Activated CD4-positive, alpha-beta memory T cell treated with anti-CD3 and anti-CD28 coated beads, Interleukin-2, amount 10 ng/mL, durations not matched to agents 7 days and 5 days (primary cell): Measurements from ENCODE around the gene PRM3. TPM values are rescaled to one million over a fixed set of nuclear protein-coding genes. Genes with fewer than 3 reads are reported as not detected.
"Not testable (repeated sequence)": the region's sequence is repeated elsewhere in the genome, so short reads cannot be mapped to it uniquely, and the experiment has no call there.

Experiments
- CTCF ChIA-PET: fragments of 350-600 bp; sonication (Branson Sonifier 250); formaldehyde crosslinking; loops from one replicate; lab custom pipeline; 2021; ENCODE audit warnings: antibody characterized with exemption, inconsistent platforms; lab: Charles Lee
- POLR2A ChIA-PET: fragments of 350-600 bp; sonication (Branson Sonifier 250); formaldehyde crosslinking; loops from one replicate; lab custom pipeline; 2021; ENCODE audit warnings: antibody characterized with exemption; lab: Charles Lee
- DNase-seq: peaks from one replicate; pipeline ENCODE4 v3.0.0-alpha.2; 2020
- H3K27ac Mint-ChIP-seq: one replicate; pipeline ENCODE4 v1.8.0; 2021; ENCODE audit warnings: mild to moderate bottlenecking, mixed read lengths
- H3K27me3 Mint-ChIP-seq: one replicate; pipeline ENCODE4 v1.8.0; 2021; ENCODE audit warnings: mixed read lengths
- H3K36me3 Mint-ChIP-seq: one replicate; pipeline ENCODE4 v1.8.0; 2021; ENCODE audit warnings: low read depth, mixed read lengths
- H3K4me1 Mint-ChIP-seq: one replicate; pipeline ENCODE4 v1.8.0; 2021; ENCODE audit warnings: mixed read lengths
- H3K4me3 Mint-ChIP-seq: one replicate; pipeline ENCODE4 v1.8.0; 2021; ENCODE audit warnings: mild to moderate bottlenecking, mixed read lengths
- H3K9me3 Mint-ChIP-seq: one replicate; pipeline ENCODE4 v1.8.0; 2021; ENCODE audit warnings: mixed read lengths
- total RNA-seq, 2 experiments: library from RNA; stranded (reverse); gene quantifications; one replicate each; pipeline ENCODE4 v1.2.3, GENCODE V29; 2021

PRM3 gene
- total RNA-seq, 2 experiments from 2014 or later, result not detected

DNA sequence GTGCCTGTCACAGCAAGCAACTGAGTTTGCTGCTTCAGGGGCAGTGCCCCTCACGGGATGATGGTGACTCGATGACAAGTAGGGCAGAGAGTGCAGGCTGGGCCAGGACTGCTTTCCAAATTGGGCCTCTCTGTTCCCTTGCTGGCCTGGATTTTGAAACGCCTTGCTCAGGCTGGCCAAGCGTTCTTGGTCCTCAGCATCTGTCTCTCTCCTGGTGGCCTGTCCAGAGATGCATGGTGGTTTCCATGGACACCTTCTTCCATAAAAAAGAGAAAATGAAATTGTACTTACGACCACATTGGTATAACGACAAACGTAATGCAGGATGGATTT lies 27.1 kb upstream of the PRM3 start:
- no peaks in the 10 kb centered on the region for H3K36me3 Mint-ChIP-seq
- ChIA-PET POLR2A (interaction anchor here (1.0 kb wide), 1 partner anchor 12 kb away, joined by 3 read pairs; no protein-coding TSS in a partner anchor), CTCF (no interaction called here)
- peaks cover 18% of the 10 kb centered on the region for H3K4me1 Mint-ChIP-seq
- no peaks in the 10 kb centered on the region for H3K9me3 Mint-ChIP-seq
- no peak overlapping the region for H3K4me3 Mint-ChIP-seq
- no peak for DNase-seq
- H3K27me3 Mint-ChIP-seq, result peaks cover 18% of the 10 kb centered on the region
- H3K27ac Mint-ChIP-seq, result no peak overlapping the region

DNA sequence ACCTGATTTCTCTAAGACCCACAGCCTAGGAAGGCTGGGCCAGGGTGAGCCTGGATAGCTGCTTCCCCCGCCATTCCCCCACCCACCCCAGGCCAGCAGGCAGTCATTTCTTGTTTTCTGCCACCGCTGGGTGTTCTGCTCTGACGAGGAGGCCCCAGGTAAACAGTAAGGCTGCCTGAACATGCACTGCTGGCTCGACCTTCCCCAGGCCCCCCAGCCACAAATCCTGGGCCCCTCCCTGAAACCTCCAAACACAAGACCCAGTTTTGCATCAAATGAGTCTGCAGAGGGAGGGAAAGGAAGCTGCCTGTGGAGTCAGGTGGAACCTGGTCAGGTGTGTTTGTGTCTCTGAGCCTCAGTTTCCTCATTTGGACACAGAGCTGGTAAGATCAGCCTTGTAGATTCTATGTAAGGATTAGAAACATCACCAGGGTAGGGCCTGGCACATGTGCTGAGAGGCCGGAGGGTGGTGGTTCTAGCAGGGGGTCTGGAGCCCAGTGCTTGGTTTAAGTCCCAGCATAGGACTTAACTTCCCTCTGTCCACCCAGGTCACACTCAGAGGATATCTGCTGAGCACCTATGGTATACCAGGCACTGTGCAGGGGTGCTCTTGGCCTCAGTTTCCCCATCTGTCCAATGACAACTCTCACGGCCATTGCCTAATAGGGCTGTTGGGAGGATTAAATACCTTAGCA lies 26.6 kb upstream of the PRM3 start:
- H3K4me1 Mint-ChIP-seq, result peaks cover 18% of the 10 kb centered on the region
- POLR2A ChIA-PET, result interaction anchor here (0.8 to 1.0 kb wide), 2 partner anchors 9 to 12 kb away, joined by 3 read pairs; no protein-coding TSS in a partner anchor

DNA sequence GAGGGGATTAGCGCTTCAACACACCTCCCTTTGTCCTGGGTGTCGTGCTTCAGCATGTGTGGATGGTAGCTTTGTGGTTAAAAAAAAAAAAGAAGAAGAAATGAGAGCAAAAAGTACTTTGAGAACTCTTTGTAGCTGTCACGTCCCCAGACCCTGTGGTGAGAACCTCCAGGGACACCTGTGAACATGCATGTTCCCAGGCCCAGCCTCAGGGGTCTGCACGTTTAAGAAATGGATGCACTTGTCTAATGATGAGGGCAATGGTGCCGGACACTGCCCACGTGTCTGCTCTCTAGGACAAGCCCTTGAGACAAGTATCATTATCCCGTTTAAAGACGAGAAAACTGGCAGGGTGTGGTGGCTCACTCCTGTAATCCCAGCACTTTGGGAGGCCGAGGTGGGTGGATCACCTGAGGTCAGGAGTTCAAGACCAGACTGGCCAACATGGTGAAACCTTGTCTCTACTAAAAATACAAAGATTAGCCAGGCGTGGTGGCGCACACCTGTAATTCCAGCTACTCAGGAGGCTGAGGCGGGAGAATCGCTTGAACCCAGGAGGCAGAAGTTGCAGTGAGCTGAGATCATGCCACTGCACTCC lies 25.6 kb upstream of the PRM3 start:
- not testable (repeated sequence) for H3K27ac Mint-ChIP-seq, DNase-seq, H3K9me3 Mint-ChIP-seq, H3K4me3 Mint-ChIP-seq, H3K36me3 Mint-ChIP-seq
- H3K27me3 Mint-ChIP-seq, result peaks cover 26% of the 10 kb centered on the region
- H3K4me1 Mint-ChIP-seq, result peaks cover 18% of the 10 kb centered on the region
- CTCF ChIA-PET, result interaction anchor here (1.1 to 2.6 kb wide), 7 partner anchors 9 to 328 kb away, joined by 3 to 13 read pairs (median 4); no protein-coding TSS in a partner anchor
- POLR2A ChIA-PET, result interaction anchor here (0.9 to 2.9 kb wide), 2 partner anchors 35 to 55 kb away, joined by 3 to 18 read pairs; no protein-coding TSS in a partner anchor

More for the DNA sequence above, 26.6 kb upstream of the PRM3 start:
- peaks cover 23% of the 10 kb centered on the region for H3K27me3 Mint-ChIP-seq
- CTCF ChIA-PET, result no interaction called here
- no peaks in the 10 kb centered on the region for H3K36me3 Mint-ChIP-seq
- H3K4me3 Mint-ChIP-seq, result no peak overlapping the region
- no peak overlapping the region for H3K27ac Mint-ChIP-seq
- no peaks in the 10 kb centered on the region for H3K9me3 Mint-ChIP-seq
- DNase-seq, result no peak

DNA sequence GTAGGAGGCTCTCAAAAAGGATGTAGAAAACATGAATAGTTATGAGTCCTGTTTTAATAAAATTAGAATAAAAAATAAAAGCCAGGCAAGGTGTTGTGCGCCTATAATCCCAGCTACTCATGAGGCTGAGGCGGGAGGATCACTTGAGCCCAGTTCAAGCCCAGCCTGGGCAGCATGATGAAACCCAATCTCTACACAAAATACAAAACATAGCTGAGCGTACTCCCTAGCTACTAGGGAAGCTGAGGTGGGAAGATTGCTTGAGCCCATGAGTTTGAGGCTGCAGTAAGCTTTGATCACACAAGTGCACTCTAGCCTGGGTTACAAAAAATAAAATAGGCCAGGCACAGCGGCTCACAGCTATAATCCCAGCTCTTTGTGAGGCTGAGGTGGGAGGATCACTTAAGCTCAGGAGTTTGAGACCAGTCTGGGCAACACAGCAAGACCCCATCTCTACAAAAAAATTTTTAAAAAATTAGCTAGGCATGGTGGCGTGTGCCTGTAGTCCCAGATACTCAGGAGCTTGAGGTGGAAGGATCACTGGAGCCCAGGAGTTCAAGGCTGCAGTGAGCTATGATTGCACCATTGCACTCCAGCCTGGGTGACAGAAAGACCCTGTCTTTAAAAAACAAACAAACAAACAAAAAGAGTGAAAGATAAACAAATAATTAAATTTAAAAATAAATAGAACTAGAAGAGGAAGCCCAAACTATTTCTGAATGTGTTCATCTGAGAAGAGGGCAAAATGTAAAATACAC lies 24.9 kb upstream of the PRM3 start:
- ChIA-PET POLR2A (interaction anchor here (0.9 to 2.9 kb wide), 12 partner anchors 10 to 333 kb away, joined by 3 to 18 read pairs (median 4); partner anchors contain the start of gene SOCS1), CTCF (interaction anchor here (0.6 to 2.6 kb wide), 16 partner anchors 9 to 788 kb away, joined by 3 to 13 read pairs (median 4); partner anchors contain the start of gene SOCS1)
- Mint-ChIP-seq H3K4me3 (no peak overlapping the region), H3K27me3 (peaks cover 32% of the 10 kb centered on the region), H3K9me3 (no peaks in the 10 kb centered on the region), H3K4me1 (peaks cover 18% of the 10 kb centered on the region), H3K36me3 (no peaks in the 10 kb centered on the region), H3K27ac (no peak overlapping the region)
- DNase-seq, result no peak

DNA sequence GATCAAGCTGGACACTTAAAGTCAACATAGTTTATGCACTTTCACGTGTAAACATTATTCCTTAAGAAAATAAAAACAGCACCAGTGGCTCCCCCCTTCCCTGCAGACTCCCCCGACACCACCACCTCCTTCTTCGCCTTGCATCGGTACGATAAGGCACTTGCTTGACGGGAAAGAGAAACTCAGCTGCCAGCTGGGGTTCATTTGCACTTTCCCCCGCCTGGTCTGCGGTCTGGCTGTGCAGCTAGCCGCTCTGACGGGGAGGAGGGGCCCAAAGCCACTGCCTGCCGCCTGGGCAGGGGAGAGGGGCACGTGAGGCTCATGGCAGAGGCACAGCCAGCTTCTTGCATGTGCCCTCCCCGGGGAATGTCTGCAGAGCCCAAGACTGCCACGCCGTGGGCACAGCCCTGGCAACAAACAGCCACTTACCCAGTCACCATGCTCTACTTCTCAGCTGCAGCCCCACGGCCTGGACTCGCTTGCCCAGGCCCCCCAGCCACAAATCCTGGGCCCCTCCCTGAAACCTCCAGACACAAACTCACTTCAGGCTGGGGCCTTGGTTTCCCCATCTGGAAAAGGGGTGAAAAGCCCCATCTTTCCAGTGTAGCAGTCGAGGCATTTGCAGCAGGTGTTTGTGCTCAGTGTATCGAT lies 24.2 kb upstream of the PRM3 start:
- H3K4me3 Mint-ChIP-seq, result peak overlapping the region; percentile 4
- H3K27ac Mint-ChIP-seq, result no peak overlapping the region
- no peaks in the 10 kb centered on the region for H3K36me3 Mint-ChIP-seq
- H3K9me3 Mint-ChIP-seq, result no peaks in the 10 kb centered on the region
- ChIA-PET POLR2A (interaction anchor here (0.8 to 2.9 kb wide), 13 partner anchors 10 to 333 kb away, joined by 3 to 18 read pairs (median 4); partner anchors contain the start of gene SOCS1), CTCF (interaction anchor here (0.7 to 2.6 kb wide), 16 partner anchors 11 to 788 kb away, joined by 3 to 13 read pairs (median 4); partner anchors contain the start of gene SOCS1)
- H3K4me1 Mint-ChIP-seq, result peaks cover 18% of the 10 kb centered on the region
- DNase-seq, result peak; percentile 79
- peaks cover 38% of the 10 kb centered on the region for H3K27me3 Mint-ChIP-seq

DNA sequence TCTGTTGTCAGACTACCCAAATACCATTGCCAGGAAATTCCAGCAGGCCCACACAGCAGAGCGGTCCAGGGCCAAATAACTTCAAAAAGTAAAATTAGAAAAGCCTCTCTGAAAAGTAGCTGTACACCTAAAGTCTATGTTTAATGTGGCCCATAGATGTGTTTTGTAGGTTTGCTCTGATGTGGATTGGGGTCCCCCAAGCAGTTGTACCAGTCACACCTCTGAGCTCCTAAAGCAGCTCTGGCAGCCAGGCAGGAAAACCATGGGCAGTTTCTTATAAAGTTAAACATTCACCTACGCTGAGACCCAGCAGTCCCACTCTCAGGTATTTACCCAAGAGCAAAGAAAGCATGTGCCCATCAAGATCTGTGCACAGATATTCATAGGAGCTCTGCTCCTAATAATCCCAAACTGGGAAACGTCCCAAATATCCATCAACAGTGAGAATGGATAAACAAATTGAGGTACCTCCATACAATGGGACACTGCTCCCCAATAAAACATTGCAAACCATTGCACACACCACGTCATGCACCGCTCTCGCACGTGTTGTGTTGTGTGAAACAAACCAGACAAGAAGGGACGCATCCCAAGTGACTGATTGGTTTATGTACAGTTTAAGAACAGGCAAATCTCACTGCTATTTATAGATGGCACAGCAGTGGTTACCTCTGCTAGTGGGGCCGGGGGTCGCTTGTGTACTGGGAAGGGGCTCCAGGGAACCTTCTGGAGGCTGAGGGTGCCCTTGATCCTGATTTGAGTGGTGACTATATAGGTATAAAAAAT lies 23.5 kb upstream of the PRM3 start:
- Mint-ChIP-seq H3K4me3 (no peak overlapping the region), H3K4me1 (peaks cover 18% of the 10 kb centered on the region), H3K27ac (no peak overlapping the region), H3K27me3 (peaks cover 40% of the 10 kb centered on the region), H3K9me3 (no peaks in the 10 kb centered on the region), H3K36me3 (no peaks in the 10 kb centered on the region)
- ChIA-PET CTCF (interaction anchor here (0.7 to 2.6 kb wide), 11 partner anchors 14 to 333 kb away, joined by 3 to 13 read pairs (median 4); partner anchors contain the start of gene SOCS1), POLR2A (interaction anchor here (0.8 to 2.9 kb wide), 9 partner anchors 11 to 57 kb away, joined by 3 to 18 read pairs (median 5); partner anchors contain the start of gene SOCS1)
- no peak for DNase-seq

DNA sequence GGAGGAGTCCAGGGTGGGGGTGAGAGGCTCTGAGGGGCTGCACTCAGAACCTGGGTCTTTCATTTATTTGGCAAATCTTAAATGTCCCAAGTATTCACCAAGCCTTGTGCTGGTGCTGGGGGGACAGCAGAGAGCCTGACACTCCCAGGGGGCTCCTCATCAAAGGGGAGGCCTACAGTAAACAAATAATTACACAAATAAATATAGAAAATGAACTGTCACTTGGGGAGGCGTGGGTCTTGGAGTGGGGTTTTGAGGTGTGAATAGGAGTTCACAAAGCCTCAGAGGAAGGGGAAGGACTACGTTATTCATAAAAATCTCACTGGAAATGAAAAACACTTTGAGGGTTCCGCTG lies 22.9 kb upstream of the PRM3 start:
- CTCF ChIA-PET, result interaction anchor here (2.0 kb wide), 1 partner anchor 333 kb away, joined by 7 read pairs; no protein-coding TSS in a partner anchor
- H3K27me3 Mint-ChIP-seq, result peaks cover 42% of the 10 kb centered on the region
- peaks cover 18% of the 10 kb centered on the region for H3K4me1 Mint-ChIP-seq
- no peaks in the 10 kb centered on the region for H3K9me3 Mint-ChIP-seq
- H3K36me3 Mint-ChIP-seq, result no peaks in the 10 kb centered on the region
- no peak overlapping the region for H3K27ac Mint-ChIP-seq
- no peak overlapping the region for H3K4me3 Mint-ChIP-seq
- POLR2A ChIA-PET, result interaction anchor here (1.1 to 2.9 kb wide), 3 partner anchors 15 to 58 kb away, joined by 3 to 18 read pairs (median 11); partner anchors contain the start of gene SOCS1
- no peak for DNase-seq

DNA sequence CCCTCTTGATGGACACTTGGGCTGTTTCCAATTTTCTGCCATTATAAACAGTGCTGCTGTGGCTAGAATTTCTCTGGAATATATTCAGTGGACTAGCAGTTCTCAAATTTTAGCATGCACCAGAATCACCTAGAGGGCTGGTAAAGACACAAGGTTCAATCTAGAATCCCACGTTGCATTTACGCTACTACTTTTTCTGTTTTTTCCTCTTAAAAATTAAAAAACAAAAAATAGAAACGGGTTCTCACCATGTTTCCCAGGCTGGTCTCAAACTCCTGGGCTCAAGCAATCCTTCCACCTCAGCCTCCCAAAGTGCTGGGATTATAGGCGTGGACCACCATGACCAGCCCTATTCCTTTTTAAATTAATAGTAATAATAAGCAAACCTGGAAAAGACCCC lies 22.2 kb upstream of the PRM3 start:
- no peaks in the 10 kb centered on the region for H3K9me3 Mint-ChIP-seq
- H3K27ac Mint-ChIP-seq, result no peak overlapping the region
- no peaks in the 10 kb centered on the region for H3K36me3 Mint-ChIP-seq
- ChIA-PET POLR2A (no interaction called here), CTCF (no interaction called here)
- H3K27me3 Mint-ChIP-seq, result peaks cover 48% of the 10 kb centered on the region
- peaks cover 18% of the 10 kb centered on the region for H3K4me1 Mint-ChIP-seq
- no peak overlapping the region for H3K4me3 Mint-ChIP-seq
- no peak for DNase-seq

DNA sequence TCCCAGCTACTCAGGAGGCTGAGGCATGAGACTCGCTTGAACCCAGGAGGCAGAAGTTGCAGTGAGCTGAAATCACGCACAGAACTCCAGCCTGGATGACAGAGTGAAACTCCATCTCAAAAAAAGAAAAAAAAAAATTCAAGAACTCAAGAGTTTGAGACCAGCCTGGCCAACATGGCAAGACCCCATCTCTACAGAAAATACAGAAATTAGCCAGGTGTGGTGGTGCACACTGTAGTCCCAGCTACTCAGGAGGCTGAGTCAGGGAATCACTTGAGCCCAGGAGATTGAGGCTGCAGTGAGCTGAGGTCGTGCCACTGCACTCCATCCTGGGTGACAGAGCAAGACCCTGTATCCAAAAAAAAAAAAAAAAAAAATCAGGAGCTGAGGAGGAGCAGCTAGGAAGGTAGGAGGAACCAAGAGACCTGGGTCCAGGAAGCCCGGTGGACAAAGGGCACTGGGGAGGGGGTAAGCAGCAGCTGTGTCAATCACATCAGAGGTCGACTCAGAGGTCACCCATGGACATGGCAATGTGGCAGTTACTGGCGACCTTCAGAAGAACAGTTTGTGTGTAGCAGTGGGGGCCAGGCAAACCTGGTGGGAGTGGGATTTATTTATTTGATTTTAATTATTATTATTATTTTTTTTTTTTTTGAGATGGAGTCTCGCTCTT lies 18.8 kb upstream of the PRM3 start:
- H3K4me3 Mint-ChIP-seq, result no peak overlapping the region
- DNase-seq, result no peak
- no peak overlapping the region for H3K27ac Mint-ChIP-seq
- peaks cover 11% of the 10 kb centered on the region for H3K4me1 Mint-ChIP-seq
- no peaks in the 10 kb centered on the region for H3K36me3 Mint-ChIP-seq
- H3K9me3 Mint-ChIP-seq, result no peaks in the 10 kb centered on the region
- CTCF ChIA-PET, result interaction anchor here (0.7 kb wide), 3 partner anchors 19 to 264 kb away, joined by 3 to 4 read pairs (median 3); partner anchors contain the start of gene PRM3
- POLR2A ChIA-PET, result no interaction called here
- H3K27me3 Mint-ChIP-seq, result peaks cover 64% of the 10 kb centered on the region

DNA sequence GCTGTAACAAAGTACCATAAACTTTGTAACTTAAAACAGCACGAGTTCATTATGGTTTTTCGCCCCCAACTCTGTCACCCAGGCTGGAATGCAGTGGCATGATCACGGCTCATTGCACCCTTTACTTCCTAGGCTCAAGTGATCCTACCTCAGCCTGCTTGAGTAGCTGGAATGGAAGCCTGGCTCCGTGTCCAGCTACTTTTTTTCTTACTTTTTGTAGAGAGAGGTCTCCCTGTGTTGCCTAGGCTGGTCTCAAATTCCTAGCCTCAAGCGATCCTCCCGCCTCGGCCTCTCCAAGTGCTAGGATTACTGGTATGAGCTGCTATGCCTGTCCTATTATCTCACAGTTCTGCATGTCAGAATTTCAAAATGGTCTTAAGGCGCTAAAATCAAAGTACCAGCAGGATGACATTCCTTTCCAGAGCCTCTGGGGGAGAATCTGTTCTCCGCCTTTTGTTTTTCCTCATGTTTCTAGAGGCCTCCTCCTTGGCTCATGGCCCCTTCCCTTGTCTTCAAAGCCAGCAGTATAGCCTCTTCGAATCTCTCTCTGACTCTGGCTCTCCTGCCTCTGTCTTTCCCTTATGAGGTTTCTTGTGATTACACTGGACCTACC lies 17.8 kb upstream of the PRM3 start:
- Mint-ChIP-seq H3K27me3 (peaks cover 62% of the 10 kb centered on the region), H3K36me3 (no peaks in the 10 kb centered on the region), H3K4me3 (no peak overlapping the region), H3K27ac (no peak overlapping the region), H3K9me3 (no peaks in the 10 kb centered on the region), H3K4me1 (peaks cover 5% of the 10 kb centered on the region)
- POLR2A ChIA-PET, result no interaction called here
- no peak for DNase-seq
- CTCF ChIA-PET, result no interaction called here
